Measurements from ENCODE around the gene ZCRB1. TPM values are rescaled to one million over a fixed set of nuclear protein-coding genes. Genes with fewer than 3 reads are reported as not detected.
"Not testable (repeated sequence)": the region's sequence is repeated elsewhere in the genome, so short reads cannot be mapped to it uniquely, and the experiment has no call there.

The ZCRB1 gene
- total RNA-seq, 1 donor from 2014 or later, result 43.7 TPM

- DNase-seq (ENCODE audit: low spot score), result not testable (repeated sequence)
Measured at GRCh38 chr12:42330097-42330496, 4.2 kb upstream of the ZCRB1 start.

GRCh38 chr12:42327227-42327590 lies 1.3 kb upstream of the ZCRB1 start:
- no peak for DNase-seq (ENCODE audit: low spot score)

GRCh38 chr12:42326541-42327226 lies 790 bp upstream of the ZCRB1 start:
- DNase-seq (ENCODE audit: low spot score), result no peak

GRCh38 chr12:42325326-42325652 lies 605 bp downstream of the ZCRB1 start:
- no peak for DNase-seq (ENCODE audit: low spot score)

- no peak for DNase-seq (ENCODE audit: low spot score)
Measured at GRCh38 chr12:42323856-42324255, 2.0 kb downstream of the ZCRB1 start.

- DNase-seq (ENCODE audit: low spot score), result no peak
Measured at GRCh38 chr12:42322567-42322966, 3.3 kb downstream of the ZCRB1 start.

- no peak for DNase-seq (ENCODE audit: low spot score)
Measured at GRCh38 chr12:42320796-42321195, 5.1 kb downstream of the ZCRB1 start.

- DNase-seq (ENCODE audit: low spot score), result no peak
Measured at GRCh38 chr12:42315108-42315507, 10.8 kb downstream of the ZCRB1 start.

GRCh38 chr12:42309996-42310395 lies 15.9 kb downstream of the ZCRB1 start:
- no peak for DNase-seq (ENCODE audit: low spot score)

GRCh38 chr12:42308390-42308789 lies 17.5 kb downstream of the ZCRB1 start:
- no peak for DNase-seq (ENCODE audit: low spot score)

GRCh38 chr12:42306297-42306696 lies 19.6 kb downstream of the ZCRB1 start:
- no peak for DNase-seq (ENCODE audit: low spot score)

- no peak for DNase-seq (ENCODE audit: low spot score)
Measured at GRCh38 chr12:42299392-42300308, 26.2 kb downstream of the ZCRB1 start.

GRCh38 chr12:42298887-42299286 lies 27.0 kb downstream of the ZCRB1 start:
- no peak for DNase-seq (ENCODE audit: low spot score)

- DNase-seq (ENCODE audit: low spot score), result no peak
Measured at GRCh38 chr12:42296503-42297109, 29.3 kb downstream of the ZCRB1 start.

GRCh38 chr12:42291680-42292079 lies 34.2 kb downstream of the ZCRB1 start:
- no peak for DNase-seq (ENCODE audit: low spot score)

GRCh38 chr12:42288544-42288943 lies 37.4 kb downstream of the ZCRB1 start:
- DNase-seq (ENCODE audit: low spot score), result no peak

GRCh38 chr12:42286741-42287140 lies 39.2 kb downstream of the ZCRB1 start:
- DNase-seq (ENCODE audit: low spot score), result no peak

GRCh38 chr12:42285431-42285830 lies 40.5 kb downstream of the ZCRB1 start:
- no peak for DNase-seq (ENCODE audit: low spot score)

GRCh38 chr12:42284876-42285275 lies 41.0 kb downstream of the ZCRB1 start:
- DNase-seq (ENCODE audit: low spot score), result no peak

GRCh38 chr12:42284157-42284556 lies 41.7 kb downstream of the ZCRB1 start:
- DNase-seq (ENCODE audit: low spot score), result no peak

GRCh38 chr12:42283739-42284138 lies 42.2 kb downstream of the ZCRB1 start:
- no peak for DNase-seq (ENCODE audit: low spot score)

- DNase-seq (ENCODE audit: low spot score), result no peak
Measured at GRCh38 chr12:42282294-42282693, 43.6 kb downstream of the ZCRB1 start.

GRCh38 chr12:42281844-42282243 lies 44.0 kb downstream of the ZCRB1 start:
- no peak for DNase-seq (ENCODE audit: low spot score)
